Stimulated activated CD8-positive, alpha-beta memory T cell treated with anti-CD3 and anti-CD28 coated beads, Interleukin-15, amount 100 ng/mL, for 48 hours (primary cell): ENCODE results near the gene NLRP9.

Experiments
- DNase-seq, 2 donors: peaks; one replicate each; pipeline ENCODE4 v3.0.0-alpha.2; 2020; ENCODE audit warnings: low read depth in 2 of 2

Gene NLRP9

DNA sequence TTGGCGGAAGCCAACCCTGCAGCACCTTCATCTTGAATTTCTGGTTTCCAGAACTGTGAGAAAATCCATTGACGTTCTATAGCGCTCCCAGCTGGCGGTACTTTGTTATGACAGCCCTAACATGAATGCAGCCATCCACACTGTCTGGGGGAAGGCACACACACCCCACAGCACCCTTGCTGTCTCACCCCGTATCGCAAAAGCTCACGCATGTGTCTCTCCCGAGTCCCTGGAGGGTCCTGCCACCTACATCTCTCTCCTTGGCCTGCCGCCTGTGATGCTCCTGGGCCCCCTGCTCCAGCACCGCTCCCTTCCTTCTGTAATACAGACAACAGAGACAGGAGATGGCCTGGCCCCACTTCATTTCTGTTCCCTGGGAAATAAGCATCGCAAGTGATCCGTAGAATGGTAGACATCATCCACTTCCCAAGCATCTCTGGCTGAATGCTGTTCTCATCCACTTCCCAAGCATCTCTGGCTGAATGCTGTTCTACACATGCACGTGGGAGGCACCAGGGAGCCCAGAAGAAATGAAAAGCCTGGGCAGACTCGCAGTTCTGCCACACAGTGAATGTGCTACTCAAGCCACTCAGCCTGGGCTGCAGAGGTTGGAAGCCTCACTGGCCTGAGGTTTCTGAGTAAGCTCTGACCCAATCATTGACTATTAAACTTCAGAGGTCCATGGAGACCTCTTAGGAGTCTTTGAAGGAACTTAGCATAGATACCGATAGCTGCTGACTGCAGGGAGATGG, 33.5 kb downstream of the NLRP9 start:
- no peak for DNase-seq

DNA sequence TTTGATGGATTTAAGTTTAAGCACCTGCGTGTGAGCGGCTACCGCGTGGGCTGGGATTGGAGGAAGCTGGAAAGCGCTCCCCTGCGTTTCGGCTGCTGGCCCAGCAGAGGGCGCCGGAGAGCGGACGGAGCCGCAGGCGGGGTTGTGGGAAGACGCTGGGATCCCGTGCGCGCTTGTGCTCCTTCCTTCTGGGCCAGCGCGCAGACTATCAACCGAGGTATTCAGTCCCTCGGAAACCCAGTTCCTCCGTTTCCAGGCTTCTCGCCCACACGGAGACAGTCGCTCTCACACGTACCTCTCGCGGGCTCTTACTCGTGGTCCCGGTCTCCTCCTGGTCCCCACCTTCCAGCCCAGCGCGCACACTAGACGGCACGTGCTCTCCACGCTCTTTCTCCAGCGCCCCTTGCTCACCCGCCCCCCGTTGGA, 34.4 kb downstream of the NLRP9 start:
- peak; percentile 12 to 25 for DNase-seq

DNA sequence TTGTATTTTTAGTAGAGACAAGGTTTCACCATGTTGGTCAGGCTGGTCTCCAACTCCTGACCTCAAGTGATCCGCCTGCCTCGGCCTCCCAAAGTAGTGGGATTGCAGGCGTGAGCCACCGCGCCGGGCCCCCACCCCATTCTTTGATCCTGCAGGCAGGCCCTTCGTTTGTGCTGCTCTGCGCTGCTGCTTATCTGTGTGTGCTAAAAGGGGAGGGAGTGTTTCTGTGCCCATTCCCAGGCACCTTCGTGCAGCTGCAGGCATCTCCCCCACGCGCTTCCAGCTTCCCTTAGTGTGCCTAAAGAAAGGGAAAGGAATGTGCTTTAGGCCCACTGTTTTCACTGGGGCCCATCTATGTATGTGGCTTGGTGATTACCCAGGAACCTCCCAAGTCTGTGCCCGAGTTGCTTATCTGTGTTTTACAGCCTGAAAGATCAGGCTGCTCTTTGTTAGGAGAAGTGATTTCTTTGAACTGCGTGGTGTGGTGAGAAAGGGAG, 36.0 kb downstream of the NLRP9 start:
- no peak for DNase-seq

DNA sequence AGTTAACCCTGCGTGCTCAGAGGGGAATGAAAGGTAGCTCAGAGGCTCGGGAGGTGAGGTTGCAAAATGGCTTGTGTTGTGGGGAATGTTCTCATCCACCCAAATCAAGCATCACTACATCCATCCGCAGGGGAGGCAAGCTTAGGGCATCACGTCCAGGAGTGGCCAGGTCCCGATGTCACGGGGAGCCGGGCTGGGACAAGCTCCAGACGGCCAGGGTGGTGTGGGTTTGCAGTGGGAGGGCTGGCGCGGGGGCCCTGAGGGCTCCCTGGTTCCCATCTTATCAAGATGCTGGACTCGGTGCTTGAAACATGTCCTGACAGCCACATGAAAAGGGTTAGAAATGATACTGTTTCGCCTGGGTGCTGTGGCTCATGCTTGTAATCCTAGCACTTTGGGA, 37.4 kb downstream of the NLRP9 start:
- DNase-seq = no peak

DNA sequence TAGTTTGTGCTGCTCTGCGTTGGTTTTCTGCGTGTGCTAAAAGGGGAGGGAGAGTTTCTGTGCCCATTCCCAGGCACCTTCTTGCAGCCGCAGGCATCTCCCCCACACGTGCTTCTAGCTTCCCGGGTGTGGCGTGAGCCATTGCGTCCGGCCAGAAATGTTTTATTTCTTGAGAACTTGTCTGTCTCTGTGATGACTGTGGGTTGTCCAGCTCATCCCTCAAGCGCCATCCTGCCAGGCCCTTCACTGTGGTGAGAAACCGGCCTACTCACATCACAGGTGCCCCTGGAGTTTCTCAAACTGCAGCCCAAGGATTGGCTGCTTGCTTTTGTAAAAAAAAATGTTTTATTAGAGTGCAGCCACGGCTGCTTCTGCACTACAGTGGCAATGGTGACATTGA, 39.0 kb downstream of the NLRP9 start:
- DNase-seq = no peak

DNA sequence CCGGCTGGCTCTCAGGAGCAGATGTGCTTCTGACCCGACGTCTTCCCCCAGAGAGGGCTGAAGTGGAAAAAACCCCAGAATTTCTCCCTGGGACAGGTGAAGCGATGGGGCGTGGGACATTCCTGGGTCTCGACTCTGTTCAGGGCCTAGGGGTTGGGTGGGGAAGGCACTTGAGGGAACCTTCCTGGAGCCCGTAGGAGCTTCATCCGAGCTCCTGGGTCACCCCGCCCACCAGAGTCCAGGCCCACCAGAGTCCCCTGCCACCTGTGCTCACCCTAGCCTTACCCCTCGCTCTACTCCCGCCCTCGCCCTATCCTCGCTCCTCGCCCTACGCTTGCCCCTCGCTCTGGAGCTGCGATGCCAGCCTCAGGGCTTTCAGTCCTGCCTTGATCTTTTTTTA, 39.9 kb downstream of the NLRP9 start:
- DNase-seq = no peak

DNA sequence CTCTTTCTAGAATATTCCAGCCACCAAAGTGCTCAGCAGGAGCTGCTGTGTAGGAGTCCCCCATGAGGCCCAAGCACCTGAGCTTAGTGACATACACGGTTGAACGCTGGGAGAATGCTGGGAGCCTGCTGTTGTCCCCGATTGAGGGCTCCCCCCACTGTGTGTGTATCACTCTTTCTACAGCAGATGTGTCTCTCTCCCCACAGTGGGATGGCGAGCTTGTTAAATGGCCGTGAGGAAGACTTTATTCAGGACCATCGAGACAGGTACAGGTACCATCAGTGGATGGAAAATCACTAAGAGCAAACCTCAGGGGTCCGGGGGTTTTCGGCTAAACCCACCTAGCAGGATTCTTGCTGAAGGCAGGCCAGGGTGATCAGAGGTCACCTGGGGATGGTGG, 40.5 kb downstream of the NLRP9 start:
- no peak for DNase-seq

DNA sequence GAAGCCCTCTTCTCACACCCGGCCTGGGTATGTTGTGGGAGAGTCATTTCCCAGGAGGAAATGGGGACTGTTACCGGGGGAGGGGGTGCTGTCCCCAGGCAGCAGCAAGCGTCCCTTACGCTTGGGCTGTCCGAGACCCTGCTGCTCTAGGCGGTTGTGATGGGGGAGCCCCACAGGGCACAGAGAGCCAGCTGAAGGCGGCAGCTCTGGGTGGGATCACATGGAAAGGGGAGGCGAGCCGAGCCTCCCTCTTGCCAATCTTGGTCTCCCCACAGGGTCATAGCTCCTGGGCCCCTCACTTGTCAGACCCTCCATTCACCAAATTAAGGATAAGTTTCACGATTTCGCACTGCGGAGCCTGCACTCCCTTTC, 41.1 kb downstream of the NLRP9 start:
- DNase-seq = no peak

DNA sequence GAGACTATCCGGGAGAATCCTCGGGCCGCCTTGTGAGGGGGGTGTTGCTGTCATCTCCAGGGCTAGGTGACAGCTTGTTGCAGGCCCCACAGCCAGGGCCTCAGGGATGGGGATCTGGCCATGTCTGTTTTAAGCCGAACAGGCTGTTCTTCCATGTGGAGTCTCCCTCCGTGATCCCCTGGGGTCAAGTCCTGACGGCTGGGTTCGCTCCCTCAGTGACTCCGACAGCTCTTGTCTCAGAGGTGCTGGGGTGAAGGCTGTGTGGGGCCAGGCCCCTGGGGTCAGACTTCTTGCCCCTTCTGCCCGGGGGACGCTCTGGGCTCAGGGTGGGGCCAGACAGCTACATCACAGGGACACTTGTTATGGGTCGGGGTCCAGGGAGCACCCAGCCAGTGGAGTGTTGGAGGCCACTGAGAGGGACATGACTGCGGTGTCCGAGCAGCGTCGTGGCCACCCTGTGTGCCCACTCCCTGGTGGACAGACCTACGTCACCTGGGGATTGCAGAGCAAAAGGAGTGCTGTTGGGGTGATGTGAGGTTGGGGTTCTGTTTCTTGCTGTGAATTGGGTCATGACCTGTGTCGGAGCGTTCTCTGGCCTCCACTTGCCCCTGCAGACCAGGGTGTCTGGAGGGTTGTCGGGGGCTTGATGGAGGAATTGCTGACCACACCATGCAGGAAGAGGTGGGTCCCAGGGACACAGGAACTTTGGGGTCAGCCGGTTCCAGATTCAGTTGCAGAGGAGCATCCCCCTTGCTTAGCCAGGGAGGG, 41.7 kb downstream of the NLRP9 start:
- no peak for DNase-seq

DNA sequence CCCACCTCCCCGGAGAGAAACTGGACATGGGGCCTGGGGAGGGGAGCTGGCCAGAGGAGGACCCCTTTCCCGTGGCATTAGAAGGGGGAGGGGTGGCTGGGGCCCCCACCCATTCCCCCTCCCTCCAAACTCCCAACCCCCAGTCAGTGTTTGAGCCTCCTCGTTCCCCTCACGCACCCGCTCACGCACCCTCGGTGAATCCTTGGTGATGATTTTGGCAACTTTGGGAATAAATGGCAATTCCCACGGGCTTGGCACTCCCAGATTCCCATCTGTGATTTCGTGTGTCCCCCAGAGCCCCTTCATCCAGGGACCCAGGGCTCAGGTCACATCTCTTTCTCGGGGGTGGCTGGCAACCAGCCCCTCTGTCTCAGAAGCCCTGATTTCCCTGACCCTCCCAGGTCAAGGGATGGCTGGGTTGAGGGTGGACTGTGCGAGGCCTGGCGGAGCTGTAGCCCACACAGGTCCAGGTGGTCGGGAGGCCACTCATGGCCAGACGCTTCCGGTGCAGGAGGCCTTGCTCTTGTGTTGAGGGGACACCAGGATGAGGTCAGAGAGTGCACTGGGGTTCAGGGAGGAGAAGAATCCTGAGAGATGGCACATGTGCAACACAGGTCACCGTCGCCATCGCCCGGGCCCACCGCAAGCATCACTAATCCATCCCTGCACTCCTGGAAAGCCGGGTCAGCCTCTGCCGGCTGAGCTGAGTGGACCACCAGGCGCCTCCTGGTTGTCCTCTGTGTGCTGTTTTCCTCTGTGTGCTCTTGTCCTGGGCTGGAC, 42.5 kb downstream of the NLRP9 start:
- no peak for DNase-seq

DNA sequence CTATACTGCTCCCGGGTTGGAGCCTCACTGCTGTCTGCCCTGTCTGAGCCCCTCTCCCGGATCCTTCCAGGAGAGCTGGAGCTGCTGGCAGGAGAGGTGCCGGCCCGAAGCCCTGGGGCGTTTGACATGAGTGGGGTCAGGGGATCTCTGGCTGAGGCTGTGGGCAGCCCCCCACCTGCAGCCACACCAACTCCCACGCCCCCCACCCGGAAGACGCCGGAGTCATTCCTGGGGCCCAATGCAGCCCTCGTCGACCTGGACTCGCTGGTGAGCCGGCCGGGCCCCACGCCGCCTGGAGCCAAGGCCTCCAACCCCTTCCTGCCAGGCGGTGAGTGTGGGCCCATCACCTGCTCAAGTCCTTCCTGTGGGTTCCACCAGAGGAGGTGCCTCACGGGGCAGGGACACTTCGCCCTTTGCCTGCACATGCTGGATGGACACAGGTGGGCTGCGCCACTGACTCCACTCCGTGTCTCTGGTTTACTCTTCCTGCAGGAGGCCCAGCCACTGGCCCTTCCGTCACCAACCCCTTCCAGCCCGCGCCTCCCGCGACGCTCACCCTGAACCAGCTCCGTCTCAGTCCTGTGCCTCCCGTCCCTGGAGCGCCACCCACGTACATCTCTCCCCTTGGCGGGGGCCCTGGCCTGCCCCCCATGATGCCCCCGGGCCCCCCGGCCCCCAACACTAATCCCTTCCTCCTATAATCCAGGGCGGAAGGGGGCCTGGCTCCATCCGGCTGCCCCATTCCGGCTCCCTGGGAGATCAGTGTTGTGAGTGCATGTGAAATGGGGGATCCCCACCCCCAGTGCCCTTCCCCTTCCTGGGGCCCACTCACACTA, 43.3 kb downstream of the NLRP9 start:
- no peak for DNase-seq

DNA sequence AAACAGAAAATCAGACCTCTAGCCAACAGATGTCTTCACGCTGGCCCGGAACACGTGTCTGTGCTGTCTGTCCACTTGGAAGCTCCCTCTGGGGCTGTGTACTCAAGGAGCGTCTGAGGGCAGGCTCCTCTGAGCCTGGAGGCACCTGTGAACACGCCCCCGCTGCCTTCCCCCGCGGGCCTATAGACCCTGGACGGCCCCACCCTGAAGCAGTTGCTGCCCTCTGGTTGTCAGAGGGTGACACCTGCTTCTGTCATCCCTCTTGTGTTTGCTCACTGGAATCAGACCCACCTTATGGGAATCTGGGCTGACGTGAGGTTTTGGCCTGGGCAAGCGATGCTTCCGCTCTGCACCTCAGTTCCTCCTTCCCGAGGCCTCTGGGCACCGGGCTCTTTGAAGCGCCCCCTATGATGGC, 44.0 kb downstream of the NLRP9 start:
- DNase-seq = no peak

DNA sequence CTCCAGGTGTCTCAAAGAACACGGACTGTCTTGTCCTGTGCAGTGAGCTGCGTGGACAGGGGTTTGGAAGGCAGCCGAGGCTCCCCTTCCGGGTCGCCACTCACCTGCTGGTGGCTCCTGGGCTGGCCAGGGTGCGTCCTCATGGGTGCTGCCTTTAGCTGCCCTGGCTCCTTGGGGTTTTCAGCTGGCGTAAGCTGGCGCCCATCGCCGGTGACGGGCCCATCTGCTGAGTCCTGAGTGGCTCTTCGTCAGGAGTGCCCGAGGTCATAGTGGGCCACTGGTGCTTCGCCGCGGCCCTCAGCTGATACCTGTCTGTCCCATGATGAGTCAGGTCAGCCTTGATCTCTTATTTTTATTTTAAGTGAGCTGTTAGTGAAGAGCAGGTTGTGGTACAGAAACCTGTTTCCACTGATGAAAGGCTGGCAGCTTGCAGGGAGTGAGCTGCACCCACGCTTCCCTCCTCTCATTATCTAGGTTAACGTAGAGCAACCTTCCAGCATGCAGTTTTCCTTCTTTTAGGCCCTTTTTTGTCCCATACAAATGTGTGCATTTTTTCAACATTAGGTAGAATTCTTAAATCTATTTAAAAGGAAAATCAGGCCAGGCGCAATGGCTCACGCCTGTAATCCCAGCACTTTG, 44.7 kb downstream of the NLRP9 start:
- DNase-seq = no peak

DNA sequence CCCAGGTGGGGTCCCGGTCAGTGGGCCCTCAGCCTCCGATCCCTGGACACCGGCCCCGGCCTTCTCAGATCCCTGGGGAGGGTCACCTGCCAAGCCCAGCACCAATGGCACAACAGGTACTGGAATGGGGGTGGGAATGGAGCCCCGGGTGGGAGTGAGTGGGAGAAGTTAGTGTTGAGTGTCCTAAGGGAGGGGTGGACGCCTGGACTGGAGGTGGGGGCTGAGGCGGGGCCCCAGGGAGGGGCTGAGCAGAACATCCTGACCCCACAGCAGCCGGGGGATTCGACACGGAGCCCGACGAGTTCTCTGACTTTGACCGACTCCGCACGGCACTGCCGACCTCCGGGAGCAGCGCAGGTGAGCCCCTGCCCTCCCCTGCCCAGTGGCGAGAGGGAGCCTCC, 45.5 kb downstream of the NLRP9 start:
- DNase-seq = no peak

DNA sequence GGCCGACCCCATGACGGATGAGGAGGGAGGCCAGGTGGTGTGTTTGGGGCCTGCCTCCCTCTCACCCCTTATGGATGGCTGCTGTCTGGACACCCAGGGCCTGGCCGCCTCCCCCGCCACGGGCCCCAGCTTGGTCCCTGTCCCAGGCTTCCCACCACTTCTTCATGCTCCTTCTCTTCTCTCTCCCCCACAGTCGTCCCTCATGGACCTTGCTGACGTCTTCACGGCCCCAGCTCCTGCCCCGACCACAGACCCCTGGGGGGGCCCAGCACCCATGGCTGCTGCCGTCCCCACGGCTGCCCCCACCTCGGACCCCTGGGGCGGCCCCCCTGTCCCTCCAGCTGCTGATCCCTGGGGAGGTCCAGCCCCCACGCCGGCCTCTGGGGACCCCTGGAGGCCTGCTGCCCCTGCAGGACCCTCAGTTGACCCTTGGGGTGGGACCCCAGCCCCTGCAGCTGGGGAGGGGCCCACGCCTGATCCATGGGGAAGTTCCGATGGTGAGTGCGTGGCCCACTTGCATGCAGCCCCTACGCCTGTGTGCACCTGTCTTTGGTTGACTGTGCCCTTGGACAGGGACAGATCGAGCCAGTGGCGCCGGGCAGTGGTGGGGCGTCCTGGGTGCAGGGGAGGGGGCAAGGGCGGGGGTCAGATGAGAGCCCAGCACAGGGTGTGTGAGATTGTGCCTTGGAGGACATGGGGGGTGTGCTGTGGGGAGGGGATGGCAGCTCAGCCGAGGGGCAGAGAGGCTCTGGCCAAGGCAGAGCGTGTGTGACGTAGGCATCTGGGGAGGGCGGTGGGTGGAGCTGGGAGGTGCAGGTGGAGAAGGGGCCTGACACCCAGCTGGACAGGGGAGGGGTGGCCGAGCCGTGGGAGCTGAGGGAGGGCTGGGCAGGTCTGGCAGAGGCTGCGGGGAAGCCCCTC, 46.4 kb downstream of the NLRP9 start:
- DNase-seq = no peak

DNA sequence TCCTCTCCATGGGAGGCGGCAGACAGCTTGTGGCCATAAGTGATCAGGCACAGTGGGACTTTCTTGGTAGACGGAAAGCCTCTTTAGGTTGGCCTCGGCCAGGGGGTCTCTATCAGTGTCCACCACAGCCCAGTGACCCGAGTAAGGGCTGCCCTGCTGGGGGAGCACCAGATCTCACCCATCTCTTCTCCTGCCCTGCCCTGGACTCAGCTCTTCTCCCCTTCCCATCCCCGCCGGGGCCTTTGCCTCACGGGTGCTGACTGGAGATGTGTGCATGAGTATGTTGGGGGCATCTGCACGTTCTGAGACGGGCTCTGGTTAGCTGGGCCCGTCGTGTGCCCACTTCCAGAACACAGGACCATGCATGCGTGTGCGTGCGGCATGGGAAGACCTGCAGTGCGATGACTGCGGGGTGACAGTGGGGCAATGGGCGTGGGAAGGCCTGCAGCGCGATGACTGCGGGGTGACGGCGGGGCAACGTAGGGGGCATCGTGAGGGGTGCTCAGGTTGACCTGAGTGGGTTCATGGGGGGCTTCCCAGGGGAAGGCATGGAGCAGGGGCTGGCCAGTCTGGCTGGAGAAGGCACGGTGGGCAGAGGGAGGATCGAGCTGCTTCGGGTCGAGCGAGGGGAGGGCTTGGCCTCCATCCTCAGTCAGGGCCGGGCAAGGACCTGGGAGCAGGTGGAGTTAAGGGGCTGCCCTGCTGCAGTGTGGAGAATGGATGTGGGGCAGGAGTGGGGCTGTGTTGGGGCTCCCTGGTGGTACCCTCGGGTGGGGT, 47.2 kb downstream of the NLRP9 start:
- DNase-seq = no peak

DNA sequence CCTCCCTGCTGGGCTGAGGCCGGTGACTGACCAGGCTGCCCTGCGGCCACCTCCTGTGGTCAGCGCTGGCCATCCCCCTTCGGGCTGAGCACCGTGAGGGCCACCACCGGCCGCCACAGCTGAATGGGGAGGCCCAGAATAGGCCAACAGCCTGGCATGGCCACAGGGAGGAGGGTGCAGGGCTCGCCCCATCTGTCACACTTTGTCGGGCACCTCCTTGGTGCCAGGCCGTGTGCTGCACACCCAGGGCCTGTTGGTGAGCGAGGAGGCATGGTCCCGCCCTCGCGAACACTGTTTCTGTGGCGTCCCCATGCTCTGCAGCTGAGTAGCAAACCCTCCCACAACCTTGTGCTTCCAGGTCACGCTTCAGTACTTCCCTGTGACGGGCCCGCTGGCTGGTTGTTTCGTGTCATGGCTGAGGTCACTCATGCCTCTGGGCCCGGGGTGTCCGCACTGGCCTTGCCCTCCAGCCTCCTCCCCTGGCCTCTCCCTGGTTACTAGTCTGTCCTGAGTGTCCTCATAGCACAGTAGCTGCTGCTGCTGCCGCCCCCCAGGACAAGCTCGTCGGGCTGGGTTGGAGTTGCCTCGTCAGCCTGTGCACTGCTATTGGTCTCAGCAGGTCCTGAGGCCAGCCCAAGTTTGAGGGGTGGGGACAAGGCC, 48.0 kb downstream of the NLRP9 start:
- no peak for DNase-seq

DNA sequence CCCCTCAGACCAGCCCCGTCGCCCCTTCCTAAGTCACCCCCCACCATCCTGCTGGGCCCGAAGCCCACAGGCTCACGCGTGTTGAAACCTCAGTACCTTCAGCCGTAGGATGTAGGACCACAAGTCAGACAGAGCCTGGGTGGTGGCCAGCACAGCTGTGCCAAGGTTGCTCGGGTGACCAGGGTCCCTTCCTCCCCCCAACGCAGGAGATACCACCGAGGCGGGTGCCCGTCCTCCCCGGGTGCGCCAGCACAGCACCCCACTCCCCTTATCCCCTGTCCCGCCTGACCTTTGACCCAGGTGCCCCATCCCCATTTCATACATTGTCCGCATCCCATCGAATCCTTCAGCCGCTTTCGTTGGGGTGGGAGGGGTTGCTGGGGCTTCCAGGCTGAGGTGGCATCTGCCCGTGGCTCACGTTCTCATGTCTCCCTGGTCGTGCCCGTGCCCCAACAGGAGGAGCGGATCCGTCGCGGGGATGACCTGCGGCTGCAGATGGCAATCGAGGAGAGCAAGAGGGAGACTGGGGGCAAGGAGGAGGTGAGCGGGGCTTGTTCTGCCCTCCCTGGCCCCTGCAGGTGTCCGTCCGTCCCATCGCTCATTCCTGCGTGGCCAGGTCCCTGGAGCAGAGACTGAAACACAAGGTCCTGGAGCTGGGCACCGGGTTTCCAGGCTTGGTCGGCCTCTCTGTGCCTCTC, 48.6 kb downstream of the NLRP9 start:
- no peak for DNase-seq
